ENCODE measurements around the gene WDR75. TPM values are rescaled to one million over a fixed set of nuclear protein-coding genes. Genes with fewer than 3 reads are reported as not detected.
"Not testable (repeated sequence)": the region's sequence is repeated elsewhere in the genome, so short reads cannot be mapped to it uniquely, and the experiment has no call there.

Gene WDR75
- total and polyA plus RNA-seq, 2 of the 4 experiments (the other 2 are of a cell fraction), result 21.7 to 52.2 TPM

DNA sequence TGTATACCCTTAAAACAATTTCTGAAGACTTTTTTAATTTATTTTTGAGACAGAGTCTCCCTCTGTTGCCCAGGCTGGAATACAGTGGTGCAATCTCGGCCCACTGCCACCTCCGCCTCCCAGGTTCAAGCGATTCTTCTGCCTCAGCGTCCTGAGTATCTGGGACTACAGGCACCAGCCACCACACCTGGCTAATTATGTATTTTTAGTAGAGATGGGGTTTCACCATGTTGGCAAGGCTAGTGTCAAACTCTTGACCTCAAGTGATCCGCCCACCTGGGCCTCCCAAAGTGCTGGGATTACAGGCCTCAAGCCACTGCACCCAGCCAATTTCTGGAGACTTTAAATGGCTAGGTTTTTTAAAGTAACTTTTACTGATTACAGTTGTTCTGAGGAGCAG, 37.0 kb downstream of the WDR75 start:
- in situ Hi-C loops (cut with MboI; ENCODE audit: low sequenced_read_pairs), result loop anchor here (10.0 kb wide), 1 partner anchor 157 kb away; no protein-coding TSS in a partner anchor
- H3K4me1 ChIP-seq (ENCODE audit: control insufficient read depth, insufficient read depth, low read length); H3K27ac ChIP-seq (ENCODE audit: insufficient read depth, low read length); H3K9me1 ChIP-seq (ENCODE audit: insufficient read depth, low read length); H2AFZ ChIP-seq (replicated peaks; ENCODE audit: low read length, poor library complexity); H3K9ac ChIP-seq (ENCODE audit: low read depth, low read length); H4K8ac ChIP-seq (ENCODE audit: low read depth in 2 of 2, low read length in 2 of 2); H2AK5ac ChIP-seq (ENCODE audit: low read depth, low read length); H3K4me2 ChIP-seq (ENCODE audit: low read depth, low read length); H3K27me3 ChIP-seq (ENCODE audit: control insufficient read depth, insufficient read depth, low read length); H4K91ac ChIP-seq (ENCODE audit: insufficient read depth, low read depth, low read length); H3K14ac ChIP-seq (replicated peaks; ENCODE audit: low read depth, low read length); H3K9me3 ChIP-seq (ENCODE audit: control insufficient read depth, insufficient read depth, low read length); H3K4me3 ChIP-seq (ENCODE audit: insufficient read depth, low read depth, low read length); H3K18ac ChIP-seq (ENCODE audit: low read depth, low read length); H2BK5ac ChIP-seq (ENCODE audit: low read depth, low read length, poor library complexity, severe bottlenecking); H2BK120ac ChIP-seq (ENCODE audit: low read depth, low read length); dilution Hi-C loops (cut with HindIII; ENCODE audit: low sequenced_read_pairs, unreplicated experiment); DNase-seq; H3K4ac ChIP-seq (ENCODE audit: low read depth, low read length); H4K20me1 ChIP-seq (ENCODE audit: insufficient read depth, low read length); BruUV-seq (replicated peaks); H3K79me1 ChIP-seq (ENCODE audit: low read depth in 1 of 2, low read length in 2 of 2); POLR2A ChIA-PET (ENCODE audit: unreplicated experiment); H4K5ac ChIP-seq (ENCODE audit: low read depth, low read length); ATAC-seq (ENCODE audit: low read depth); H2BK15ac ChIP-seq (ENCODE audit: low read depth, low read length); H2AK9ac ChIP-seq (replicated peaks; ENCODE audit: low read depth, low read length, poor library complexity); H3K23ac ChIP-seq (ENCODE audit: low read depth, low read length); CTCF ChIA-PET; H3K56ac ChIP-seq (ENCODE audit: extremely low read depth, insufficient read depth, low read length); H2BK20ac ChIP-seq (ENCODE audit: low read depth, low read length): not testable (repeated sequence)
- intact Hi-C loops (cut with micrococcal nuclease), result loop anchor here (5.0 kb wide), 1 partner anchor 149 kb away; no protein-coding TSS in a partner anchor
- 100% methylated on average over 1 of the region's 5 CpGs; no CpG with 5 or more reads in 1 of the 2 experiments for WGBS, 2 experiments (ENCODE audit: extremely low coverage in 2 of 2, insufficient read length in 1 of 2)
- peaks cover 12% of the 10 kb centered on the region for H3K36me3 ChIP-seq (ENCODE audit: control insufficient read depth, insufficient read depth, low read length)

All from IMR-90 (cell line).